DMS153 treated with DMSO at 0.1 percent for 48 hours (cell line): Measurements from ENCODE around the gene TMEM74B.
"Not testable (repeated sequence)": the region's sequence is repeated elsewhere in the genome, so short reads cannot be mapped to it uniquely, and the experiment has no call there.

ENCODE experiments used
- DNase-seq: peaks from one replicate; lab custom pipeline; 2025; ENCODE audit not compliant: unreplicated experiment; lab: John Stamatoyannopoulos, UW

Gene TMEM74B

GRCh38 chr20:1182106-1182505 is 2.7 kb downstream of the TMEM74B start:
- no peak for DNase-seq

DNA sequence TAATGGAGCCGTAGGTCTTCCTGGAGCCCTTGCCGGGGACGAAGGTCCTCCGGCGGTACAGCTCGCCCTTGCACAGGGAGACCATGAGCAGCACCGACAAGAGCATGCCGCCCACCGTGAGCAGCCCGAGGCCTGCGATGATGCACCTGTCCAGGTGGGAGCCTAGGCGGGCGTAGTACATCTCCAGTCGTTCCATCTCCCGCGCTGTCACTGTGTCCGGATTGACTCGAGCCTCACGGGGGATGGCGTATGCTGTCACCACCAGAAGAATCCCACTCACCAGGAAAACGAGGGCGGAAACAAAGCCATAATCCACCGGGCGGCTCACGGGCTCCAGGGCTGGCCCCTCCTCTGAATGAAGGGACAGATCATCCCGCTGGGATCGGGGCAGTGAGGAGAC is 3.8 kb downstream of the TMEM74B start:
- no peak for DNase-seq

DNA sequence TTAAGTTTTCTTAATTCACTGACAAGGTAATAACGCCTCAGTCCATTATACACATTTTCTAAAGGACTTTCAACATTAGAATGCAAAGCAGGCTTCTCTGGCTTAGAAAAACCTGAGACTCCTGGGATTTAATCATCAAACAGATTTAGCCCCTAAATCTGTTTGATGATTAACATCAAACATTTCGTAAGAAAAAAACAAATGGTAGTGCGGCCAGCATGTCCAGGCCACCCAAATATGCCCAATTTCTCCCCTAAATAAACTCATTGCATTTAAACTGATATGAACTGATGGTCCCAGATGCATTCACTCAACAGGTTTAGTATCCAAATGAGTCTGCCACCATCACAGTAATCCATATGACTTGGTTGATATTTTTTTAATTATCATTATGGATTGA is 6.2 kb downstream of the TMEM74B start:
- no peak for DNase-seq

- no peak for DNase-seq
Measured at GRCh38 chr20:1178103-1178502, 6.7 kb downstream of the TMEM74B start.

DNA sequence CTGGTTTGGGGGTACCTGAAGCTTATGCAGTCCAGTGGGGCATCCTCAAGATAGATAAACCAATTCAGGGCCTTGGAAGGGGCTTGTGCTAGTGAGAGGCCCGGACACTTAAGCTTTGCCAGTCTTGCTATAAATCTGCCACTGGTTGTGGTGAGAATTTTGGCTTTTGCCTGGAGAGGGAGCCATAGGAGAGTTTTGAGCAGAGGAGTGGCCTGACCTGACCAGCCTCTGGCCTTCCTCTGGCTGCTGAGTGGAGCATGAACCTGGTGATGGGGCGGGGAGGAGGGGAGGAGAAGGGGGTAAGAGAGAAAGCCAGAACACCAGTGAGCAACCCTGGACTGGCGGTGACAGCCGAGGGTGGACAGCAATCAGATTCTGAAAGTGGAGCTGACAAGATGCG is 7.1 kb downstream of the TMEM74B start:
- no peak for DNase-seq

DNA sequence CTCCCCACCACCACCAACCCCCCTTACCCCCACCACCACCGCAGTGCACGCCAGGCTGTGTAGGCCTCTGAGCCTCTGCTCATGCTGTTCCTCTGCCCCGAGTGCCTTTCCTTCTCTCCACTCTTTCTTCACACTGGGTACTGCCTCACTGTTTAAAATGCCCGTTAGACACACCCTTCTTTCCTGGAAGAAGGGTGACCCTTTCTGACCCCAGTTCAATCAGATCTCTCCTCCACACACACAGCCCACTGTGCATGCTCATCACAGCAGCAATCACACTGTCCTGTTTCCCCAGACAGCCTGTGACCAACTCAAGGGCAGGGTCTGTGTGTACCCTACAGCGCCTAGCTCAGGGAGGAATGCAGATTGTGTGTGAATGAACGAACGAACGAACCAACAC is 10.0 kb downstream of the TMEM74B start:
- DNase-seq, result no peak

GRCh38 chr20:1173698-1174097 is 11.1 kb downstream of the TMEM74B start:
- DNase-seq, result no peak

GRCh38 chr20:1171461-1172093 is 13.2 kb downstream of the TMEM74B start:
- DNase-seq, result no peak

DNA sequence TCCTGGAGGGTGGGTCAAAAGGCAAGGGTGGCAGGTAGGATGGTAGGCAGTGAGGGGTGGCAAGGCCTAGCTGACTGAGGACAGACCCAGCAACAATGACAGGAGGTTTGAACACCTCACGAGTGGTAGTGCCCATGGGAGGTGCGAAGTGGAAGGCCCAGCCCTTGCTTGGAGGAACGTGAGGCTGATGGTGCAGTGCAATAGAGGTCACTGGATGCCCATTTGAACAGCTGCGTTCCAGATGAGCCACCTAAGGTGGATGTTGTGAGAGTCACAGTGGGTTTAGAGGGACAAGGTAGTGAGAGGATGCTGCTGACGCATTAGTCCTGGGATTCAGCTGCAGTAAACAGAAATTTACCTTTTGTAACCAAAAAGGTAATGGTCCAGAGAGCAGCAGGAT is 15.6 kb downstream of the TMEM74B start:
- DNase-seq, result no peak

DNA sequence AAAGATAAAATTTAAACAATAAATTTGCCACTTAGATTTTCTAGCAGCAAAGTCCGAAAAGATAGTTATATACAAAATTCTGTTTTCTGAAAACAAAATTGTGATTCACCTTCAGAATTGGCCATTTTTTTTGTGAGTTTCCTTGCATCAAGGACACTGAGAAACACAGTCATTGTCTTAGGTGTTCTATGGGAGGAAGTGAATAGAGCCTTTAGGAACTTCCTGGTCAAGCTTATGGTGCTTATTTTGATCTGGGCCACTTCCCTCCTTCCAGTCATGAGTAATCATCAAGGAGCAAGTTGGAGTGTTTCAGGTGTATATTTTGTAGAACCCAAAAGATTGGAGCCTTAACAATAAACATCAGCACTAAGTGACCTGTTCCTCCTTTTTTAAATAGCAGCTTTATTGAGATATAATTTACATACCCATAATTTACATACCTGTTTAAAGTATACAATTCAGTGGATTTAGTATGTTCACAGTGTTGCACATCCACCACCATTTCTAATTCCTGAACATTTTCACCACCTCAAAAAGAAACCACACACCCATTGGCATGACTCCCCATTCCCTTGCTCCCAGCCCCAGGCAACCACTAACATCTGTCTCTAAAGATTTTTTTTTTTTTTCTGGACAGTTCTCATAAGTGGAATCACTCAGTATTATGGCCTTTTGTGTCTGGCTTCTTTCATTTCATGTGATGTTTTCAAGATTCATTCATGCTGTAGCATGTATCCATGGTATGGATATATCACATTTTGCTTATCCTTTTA is 17.6 kb downstream of the TMEM74B start:
- DNase-seq, result no peak

GRCh38 chr20:1165941-1166340 is 18.8 kb downstream of the TMEM74B start:
- DNase-seq, result no peak

DNA sequence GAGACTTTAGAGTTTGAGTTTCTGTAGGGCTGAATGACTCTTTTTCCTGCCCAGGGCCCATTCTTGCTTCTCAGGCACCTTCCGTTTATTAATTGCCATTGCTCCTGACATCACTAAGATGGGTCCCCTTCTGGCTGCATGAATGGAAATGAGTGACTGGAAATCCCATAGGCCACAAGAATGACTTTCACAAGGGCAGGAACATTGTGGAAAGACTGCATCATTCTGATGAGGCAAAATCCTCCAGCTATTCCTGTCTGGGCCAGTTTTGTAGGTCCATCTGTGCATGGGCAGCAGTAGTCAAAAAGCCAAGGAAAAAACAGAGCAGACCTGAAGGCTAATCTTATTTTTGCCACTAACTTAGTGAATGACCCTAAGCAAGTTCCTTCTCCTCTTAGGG is 19.3 kb downstream of the TMEM74B start:
- no peak for DNase-seq

GRCh38 chr20:1164871-1165270 is 19.9 kb downstream of the TMEM74B start:
- DNase-seq, result no peak

DNA sequence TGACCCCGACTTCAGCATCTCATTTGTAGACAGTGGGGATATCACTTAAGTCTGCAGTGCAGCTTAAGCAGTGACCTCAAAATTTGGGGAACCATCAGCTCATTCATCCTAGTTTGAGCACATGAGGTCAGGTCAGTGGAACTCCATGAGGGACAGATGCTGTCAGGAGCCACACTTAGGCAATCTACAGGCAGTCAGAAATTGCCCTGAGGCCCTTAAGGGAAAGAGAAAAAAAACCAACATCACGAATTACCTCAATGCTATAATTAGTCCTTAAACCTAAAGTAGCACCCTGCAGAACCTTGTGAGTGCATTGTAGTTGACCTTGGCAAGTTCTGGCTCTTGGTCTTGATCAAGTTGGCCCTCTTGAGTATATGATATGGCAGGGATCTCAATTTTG is 21.1 kb downstream of the TMEM74B start:
- no peak for DNase-seq

GRCh38 chr20:1163105-1163504 is 21.7 kb downstream of the TMEM74B start:
- no peak for DNase-seq

DNA sequence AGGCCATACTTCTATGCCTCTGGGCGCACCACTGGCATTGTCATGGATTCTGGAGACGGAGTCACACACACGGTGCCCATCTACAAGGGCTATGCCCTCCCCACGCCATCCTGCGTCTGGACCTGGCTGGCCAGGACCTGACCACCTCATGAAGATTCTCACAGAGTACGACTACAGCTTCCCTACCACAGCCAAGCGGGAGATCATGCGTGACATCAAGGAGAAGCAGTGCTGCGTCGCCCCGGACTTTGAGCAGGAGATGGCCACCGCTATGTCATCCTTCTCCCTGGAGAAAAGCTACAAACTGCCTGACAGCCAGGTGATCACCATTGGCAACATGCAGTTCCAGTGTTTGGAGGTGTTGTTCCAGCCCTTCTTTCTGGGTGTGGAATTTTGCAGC is 23.8 kb downstream of the TMEM74B start:
- no peak for DNase-seq

DNA sequence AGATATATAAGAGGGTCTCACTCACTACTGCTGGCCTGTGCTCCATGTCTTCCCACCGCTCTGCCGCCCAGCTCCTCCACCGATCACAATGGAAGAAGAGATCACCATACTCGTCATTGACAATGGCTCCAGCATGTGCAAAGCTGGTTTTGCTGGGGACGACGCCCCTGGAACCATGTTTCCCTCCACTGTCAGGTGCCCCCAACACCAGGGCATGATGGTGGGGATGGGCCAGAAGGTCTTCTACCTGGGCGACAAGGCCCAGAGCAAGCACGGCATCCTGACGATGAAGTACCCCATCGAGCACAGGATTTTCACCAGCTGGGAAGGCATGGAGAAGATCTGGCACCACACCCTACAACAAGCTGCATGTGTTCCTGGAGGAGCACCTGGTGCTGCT is 24.3 kb downstream of the TMEM74B start:
- DNase-seq, result no peak

- DNase-seq, result no peak
Measured at GRCh38 chr20:1155342-1155741, 29.4 kb downstream of the TMEM74B start.

GRCh38 chr20:1154691-1155090 is 30.1 kb downstream of the TMEM74B start:
- no peak for DNase-seq

GRCh38 chr20:1154226-1154625 is 30.6 kb downstream of the TMEM74B start:
- DNase-seq, result no peak

DNA sequence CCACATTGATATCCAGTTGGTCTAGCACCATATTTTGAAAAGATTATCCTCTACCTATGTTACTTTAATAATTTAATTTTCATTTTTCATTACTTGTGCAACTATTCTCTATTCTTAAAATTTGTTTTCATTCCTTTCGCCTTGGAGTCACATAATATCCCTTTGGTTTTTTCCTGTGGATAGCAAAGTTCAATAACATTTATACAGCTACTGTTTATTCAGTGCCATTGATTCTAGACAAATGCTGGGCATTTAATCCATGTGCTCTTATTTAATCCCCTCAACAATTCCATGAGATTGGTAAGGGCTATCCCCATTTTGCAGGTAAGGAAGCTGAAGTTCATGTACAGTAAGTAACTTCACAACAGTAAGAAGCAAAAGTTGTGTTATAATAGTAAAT is 33.8 kb downstream of the TMEM74B start:
- DNase-seq, result no peak

- no peak for DNase-seq
Measured at GRCh38 chr20:1150218-1150617, 34.6 kb downstream of the TMEM74B start.

GRCh38 chr20:1149812-1150211 is 35.0 kb downstream of the TMEM74B start:
- not testable (repeated sequence) for DNase-seq
